Left lung (tissue), 14 donors: ENCODE measurements around the gene UBXN6. TPM values are rescaled to one million over a fixed set of nuclear protein-coding genes. Genes with fewer than 3 reads are reported as not detected.

Experiments used
- ATAC-seq: fragments of 200-7000 bp; cut with Tn5 transposase; one replicate; pipeline ENCODE4 v1.9.1; 2020; ENCODE audit warnings: moderate library complexity
- DNase-seq, 4 donors: peaks; one replicate each; pipeline ENCODE4 v3.0.0-alpha.2; 2013 to 2020
- H3K27ac ChIP-seq, 2 donors: fragments of 200-600 bp; sonication (generic) in 1 of 2; one replicate each; pipeline versions ENCODE4 v1.5.0 to v1.8.0; 2020 to 2021
- H3K27me3 ChIP-seq, 2 donors: fragments of 200-600 bp; sonication (generic) in 1 of 2; one replicate each; pipeline versions ENCODE4 v1.5.0 to v1.8.0; 2020 to 2021
- H3K36me3 ChIP-seq, 2 donors: fragments of 200-600 bp; sonication (generic) in 1 of 2; one replicate each; pipeline versions ENCODE4 v1.5.0 to v1.8.0; 2020 to 2021
- H3K4me1 ChIP-seq, 2 donors: fragments of 200-600 bp; one replicate each; pipeline ENCODE4 v1.8.0; 2021
- H3K4me3 ChIP-seq, 2 donors: fragments of 200-600 bp; sonication (generic) in 1 of 2; one replicate each; pipeline versions ENCODE4 v1.5.0 to v1.8.0; 2020 to 2021; ENCODE audit warnings: mild to moderate bottlenecking in 1 of 2
- H3K9me3 ChIP-seq, 2 donors: fragments of 200-600 bp; sonication (generic) in 1 of 2; one replicate each; pipeline versions ENCODE4 v1.5.0 to v1.8.0; 2020 to 2021
- intact Hi-C, 2 donors: fragments of 100-400 bp; cut with DNase I; formaldehyde crosslinking; loops; one replicate each; pipeline versions ENCODE4 v1.11.2 to v1.14.2; 2022
- long read RNA-seq, 12 donors: library from polyadenylated mRNA in 2 of 12; unstranded in 2 of 12; transcript quantifications; one replicate each; pipeline ENCODE4 v2.0.0 and lab custom pipeline, GENCODE V29; 2019 to 2026
- polyA plus RNA-seq, 6 donors: library from polyadenylated mRNA; unstranded; fragments of 120-200 nt; gene quantifications; one replicate each; pipeline ENCODE4 v1.2.1, GENCODE V29; 2013; ENCODE audit not compliant: insufficient read length in 6 of 6
- total RNA-seq, 2 donors: library from RNA; stranded (reverse); fragmentation: NEBNext Ultra II Directional; extraction: Animal tissue kit (Norgen Biotek cat#: 25700); gene quantifications; one replicate each; pipeline ENCODE4 v1.2.1, GENCODE V29; 2021
- TF ChIP-seq, protein P1 (sequence below), 2 donors: fragments of 200-600 bp; sonication (generic) in 1 of 2; IDR thresholded peaks; one replicate each; pipeline versions ENCODE4 v1.5.0 to v1.8.0; 2021; ENCODE audit warnings: antibody characterized with exemption in 2 of 2
- donor health status: DM: no; HTN: yes; CAD: no.
- donor health status: DM: no; HTN: no; CAD: no.

UBXN6 gene, protein sequence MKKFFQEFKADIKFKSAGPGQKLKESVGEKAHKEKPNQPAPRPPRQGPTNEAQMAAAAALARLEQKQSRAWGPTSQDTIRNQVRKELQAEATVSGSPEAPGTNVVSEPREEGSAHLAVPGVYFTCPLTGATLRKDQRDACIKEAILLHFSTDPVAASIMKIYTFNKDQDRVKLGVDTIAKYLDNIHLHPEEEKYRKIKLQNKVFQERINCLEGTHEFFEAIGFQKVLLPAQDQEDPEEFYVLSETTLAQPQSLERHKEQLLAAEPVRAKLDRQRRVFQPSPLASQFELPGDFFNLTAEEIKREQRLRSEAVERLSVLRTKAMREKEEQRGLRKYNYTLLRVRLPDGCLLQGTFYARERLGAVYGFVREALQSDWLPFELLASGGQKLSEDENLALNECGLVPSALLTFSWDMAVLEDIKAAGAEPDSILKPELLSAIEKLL
- total RNA-seq = 10 to 100 TPM; 86.0 to 89.5 TPM
- polyA plus RNA-seq = 100 to 1,000 TPM in 1 of 6 donors, 10 to 100 TPM in 5; 70.2 to 101 (median 84.9) TPM
- long read RNA-seq, donor 1, full-length matches to known transcripts = 70 of 91 reads
- long read RNA-seq, donor 1, partial matches to known transcripts = 21 of 91 reads
- long read RNA-seq, donor 1, other reads (novel, unspliced or antisense) = 0 of 91 reads
- long read RNA-seq, donor 2, full-length matches to known transcripts = 68 of 82 reads
- long read RNA-seq, donor 2, partial matches to known transcripts = 14 of 82 reads
- long read RNA-seq, donor 2, other reads (novel, unspliced or antisense) = 0 of 82 reads
- long read RNA-seq, donor 3, full-length matches to known transcripts = 50 of 55 reads
- long read RNA-seq, donor 3, partial matches to known transcripts = 5 of 55 reads
- long read RNA-seq, donor 3, other reads (novel, unspliced or antisense) = 0 of 55 reads
- long read RNA-seq, donor 4, partial matches to known transcripts = 1 of 5 reads
- long read RNA-seq, donor 4, other reads (novel, unspliced or antisense) = 1 of 5 reads
- long read RNA-seq, donor 5, full-length matches to known transcripts = 53 of 67 reads
- long read RNA-seq, donor 5, partial matches to known transcripts = 14 of 67 reads
- long read RNA-seq, donor 5, other reads (novel, unspliced or antisense) = 0 of 67 reads
- long read RNA-seq, donor 6, full-length matches to known transcripts = 45 of 45 reads
- long read RNA-seq, donor 6, partial matches to known transcripts = 0 of 45 reads
- long read RNA-seq, donor 6, other reads (novel, unspliced or antisense) = 0 of 45 reads
- long read RNA-seq, donor 7, full-length matches to known transcripts = 53 of 53 reads
- long read RNA-seq, donor 7, partial matches to known transcripts = 0 of 53 reads
- long read RNA-seq, donor 7, other reads (novel, unspliced or antisense) = 0 of 53 reads
- long read RNA-seq, donor 8, full-length matches to known transcripts = 67 of 67 reads
- long read RNA-seq, donor 8, partial matches to known transcripts = 0 of 67 reads
- long read RNA-seq, donor 8, other reads (novel, unspliced or antisense) = 0 of 67 reads
- long read RNA-seq, donor 9 = 0 reads
- long read RNA-seq, donor 10, full-length matches to known transcripts = 1 of 5 reads
- long read RNA-seq, donor 10, partial matches to known transcripts = 3 of 5 reads
- long read RNA-seq, donor 10, other reads (novel, unspliced or antisense) = 1 of 5 reads
- long read RNA-seq, donor 11 = 0 reads
- long read RNA-seq, donor 12, full-length matches to known transcripts = 71 of 84 reads
- long read RNA-seq, donor 12, partial matches to known transcripts = 13 of 84 reads
- long read RNA-seq, donor 12, other reads (novel, unspliced or antisense) = 0 of 84 reads

DNA sequence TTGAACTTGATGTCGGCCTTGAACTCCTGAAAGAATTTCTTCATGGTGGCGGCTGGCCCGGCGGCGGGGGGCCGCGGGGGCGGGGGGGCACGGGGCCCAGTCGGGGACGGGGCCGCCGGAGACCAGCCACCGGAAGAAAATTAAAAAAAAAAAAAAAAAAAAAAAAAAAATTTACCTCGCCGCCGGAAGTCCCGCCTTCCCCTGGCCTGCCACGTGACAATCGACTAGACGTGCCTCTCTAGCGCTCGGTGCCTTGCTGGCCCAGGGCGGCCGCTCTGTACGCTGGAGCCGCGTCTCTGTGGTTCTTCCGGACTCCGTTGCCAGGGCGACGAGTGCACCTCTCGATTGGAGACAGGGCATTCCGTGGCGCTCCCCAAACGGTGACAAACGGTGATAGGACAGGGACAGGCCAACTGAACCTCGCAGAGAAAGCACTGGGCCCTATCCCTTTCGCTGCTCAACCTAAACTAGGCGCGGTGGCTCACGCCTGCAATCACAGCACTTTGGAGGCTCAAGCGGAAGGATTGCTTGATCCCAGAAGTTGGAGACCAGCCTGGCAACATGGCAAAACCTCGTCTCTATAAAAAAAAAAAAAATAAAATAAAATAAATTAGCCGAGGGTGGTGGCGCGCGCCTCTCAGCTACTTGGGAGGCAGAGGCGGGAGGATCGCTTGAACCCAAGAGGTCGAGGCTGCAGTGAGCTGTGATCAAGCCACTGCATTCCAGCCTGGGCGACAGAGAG, at the start of gene UBXN6:
UBXN6 (minus strand) TSS at position 141 of the 742 bp plus-strand sequence; CDS start at position 44, 97 bp downstream.
- peaks cover 7 to 21% of the 10 kb centered on the region in 2 donors for H3K4me1 ChIP-seq
- H3K4me3 ChIP-seq = peak within 1 kb of the TSS; percentile 57 to 62
- intact Hi-C loops = no loop called here
- peak; percentile 92 for ATAC-seq
- peak; percentile 95 to 99 (median 98) for DNase-seq
- H3K36me3 ChIP-seq = peaks cover 0 to 21% of the 10 kb centered on the region in 2 donors
- TF ChIP-seq, protein P1, sequence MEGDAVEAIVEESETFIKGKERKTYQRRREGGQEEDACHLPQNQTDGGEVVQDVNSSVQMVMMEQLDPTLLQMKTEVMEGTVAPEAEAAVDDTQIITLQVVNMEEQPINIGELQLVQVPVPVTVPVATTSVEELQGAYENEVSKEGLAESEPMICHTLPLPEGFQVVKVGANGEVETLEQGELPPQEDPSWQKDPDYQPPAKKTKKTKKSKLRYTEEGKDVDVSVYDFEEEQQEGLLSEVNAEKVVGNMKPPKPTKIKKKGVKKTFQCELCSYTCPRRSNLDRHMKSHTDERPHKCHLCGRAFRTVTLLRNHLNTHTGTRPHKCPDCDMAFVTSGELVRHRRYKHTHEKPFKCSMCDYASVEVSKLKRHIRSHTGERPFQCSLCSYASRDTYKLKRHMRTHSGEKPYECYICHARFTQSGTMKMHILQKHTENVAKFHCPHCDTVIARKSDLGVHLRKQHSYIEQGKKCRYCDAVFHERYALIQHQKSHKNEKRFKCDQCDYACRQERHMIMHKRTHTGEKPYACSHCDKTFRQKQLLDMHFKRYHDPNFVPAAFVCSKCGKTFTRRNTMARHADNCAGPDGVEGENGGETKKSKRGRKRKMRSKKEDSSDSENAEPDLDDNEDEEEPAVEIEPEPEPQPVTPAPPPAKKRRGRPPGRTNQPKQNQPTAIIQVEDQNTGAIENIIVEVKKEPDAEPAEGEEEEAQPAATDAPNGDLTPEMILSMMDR (IDR thresholded peaks at IDR 0.05) = peak in 1 of 2 donors; percentile 22
- no peaks in the 10 kb centered on the region for H3K9me3 ChIP-seq
- H3K27me3 ChIP-seq = no peaks in the 10 kb centered on the region
- H3K27ac ChIP-seq = peak within 1 kb of the TSS; percentile 85 to 88

DNA sequence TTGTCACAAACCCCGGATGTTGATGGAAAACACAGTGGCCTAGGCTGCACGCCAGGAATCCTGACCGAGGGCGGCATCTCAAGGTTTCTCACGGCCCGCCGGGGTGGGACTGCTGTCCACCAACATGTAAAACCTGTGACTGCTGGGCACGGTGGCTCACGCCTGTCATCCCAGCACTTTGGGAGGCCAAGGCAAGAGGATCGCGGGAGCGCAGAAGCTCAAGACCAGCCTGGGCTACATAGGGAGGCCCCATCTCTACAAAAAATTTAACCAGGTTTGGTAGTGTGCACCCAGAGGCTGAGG, 49.5 kb upstream of the UBXN6 start:
- no peak for ATAC-seq
- TF ChIP-seq, protein P1 (IDR thresholded peaks at IDR 0.05) = no peak
- Histone ChIP-seq H3K36me3 (peaks cover 0 to 40% of the 10 kb centered on the region in 2 donors), H3K27me3 (no peaks in the 10 kb centered on the region), H3K27ac (no peak overlapping the region), H3K9me3 (no peaks in the 10 kb centered on the region), H3K4me1 (no peaks in the 10 kb centered on the region), H3K4me3 (no peak overlapping the region)
- no peak for DNase-seq
- intact Hi-C loops = no loop called here

DNA sequence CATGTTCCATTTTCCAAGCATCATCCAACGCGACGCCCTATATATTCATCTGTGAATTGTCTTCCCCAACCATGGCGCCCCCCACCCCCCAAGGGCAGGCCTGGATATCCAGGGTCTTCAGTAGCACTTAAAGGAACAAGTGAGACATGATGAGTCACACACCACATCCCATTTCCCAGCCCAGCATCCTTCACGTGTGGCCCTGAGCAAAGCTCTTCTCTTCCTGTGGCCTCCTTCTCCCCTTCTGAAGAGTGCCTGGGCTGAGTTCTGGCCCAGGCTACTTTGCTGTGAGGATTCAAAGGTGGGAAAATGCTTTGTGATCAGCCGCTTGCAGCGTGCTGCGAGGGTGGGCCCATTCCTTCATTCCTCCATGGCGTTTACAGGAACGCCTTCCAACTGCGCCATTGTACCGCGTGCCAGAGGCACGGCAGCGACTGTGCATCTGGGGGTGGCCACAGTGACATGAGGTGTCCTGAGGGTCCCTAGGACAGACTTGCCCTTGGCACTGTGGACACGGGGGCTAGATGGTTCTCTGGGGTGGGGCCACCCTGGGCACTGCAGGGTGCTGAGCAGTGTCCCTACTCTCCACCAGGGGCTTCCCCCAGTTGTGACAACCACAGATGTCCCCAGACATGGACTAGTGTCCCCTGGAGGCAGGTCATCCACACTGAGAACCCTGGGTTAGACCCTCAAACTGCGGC, 49.0 kb upstream of the UBXN6 start:
- TF ChIP-seq, protein P1 (IDR thresholded peaks at IDR 0.05) = no peak

More for the DNA sequence above, 49.0 kb upstream of the UBXN6 start:
- no peaks in the 10 kb centered on the region for H3K27me3 ChIP-seq
- no peak overlapping the region for H3K4me3 ChIP-seq
- peaks cover 0 to 45% of the 10 kb centered on the region in 2 donors for H3K36me3 ChIP-seq
- no peak overlapping the region for H3K27ac ChIP-seq
- intact Hi-C loops = no loop called here
- no peaks in the 10 kb centered on the region for H3K9me3 ChIP-seq
- ATAC-seq = no peak
- no peak for DNase-seq
- no peaks in the 10 kb centered on the region for H3K4me1 ChIP-seq
